Measurements from ENCODE around the gene MINK1.
"Not testable (repeated sequence)": the region's sequence is repeated elsewhere in the genome, so short reads cannot be mapped to it uniquely, and the experiment has no call there.

MINK1 gene

DNA sequence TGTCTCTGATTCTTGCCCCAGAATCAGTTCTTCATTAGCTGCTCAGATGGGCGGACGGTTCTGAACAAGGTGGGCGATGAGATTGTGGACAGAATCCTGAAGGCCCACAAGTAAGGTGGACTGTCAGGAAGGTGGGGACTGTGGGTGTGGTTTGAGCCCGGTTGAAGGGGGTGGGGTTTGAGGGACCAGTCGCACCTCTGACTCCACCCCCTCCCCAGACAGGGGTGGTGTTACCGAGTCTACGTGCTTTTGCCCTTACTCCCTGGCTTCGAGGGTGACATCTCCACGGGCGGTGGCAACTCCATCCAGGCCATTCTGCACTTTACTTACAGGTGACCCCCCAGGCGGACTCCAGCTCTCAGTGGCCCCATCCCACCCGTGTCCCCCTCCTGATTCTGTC is 14.9 kb upstream of the MINK1 start:
- TF ChIP-seq, protein P1, sequence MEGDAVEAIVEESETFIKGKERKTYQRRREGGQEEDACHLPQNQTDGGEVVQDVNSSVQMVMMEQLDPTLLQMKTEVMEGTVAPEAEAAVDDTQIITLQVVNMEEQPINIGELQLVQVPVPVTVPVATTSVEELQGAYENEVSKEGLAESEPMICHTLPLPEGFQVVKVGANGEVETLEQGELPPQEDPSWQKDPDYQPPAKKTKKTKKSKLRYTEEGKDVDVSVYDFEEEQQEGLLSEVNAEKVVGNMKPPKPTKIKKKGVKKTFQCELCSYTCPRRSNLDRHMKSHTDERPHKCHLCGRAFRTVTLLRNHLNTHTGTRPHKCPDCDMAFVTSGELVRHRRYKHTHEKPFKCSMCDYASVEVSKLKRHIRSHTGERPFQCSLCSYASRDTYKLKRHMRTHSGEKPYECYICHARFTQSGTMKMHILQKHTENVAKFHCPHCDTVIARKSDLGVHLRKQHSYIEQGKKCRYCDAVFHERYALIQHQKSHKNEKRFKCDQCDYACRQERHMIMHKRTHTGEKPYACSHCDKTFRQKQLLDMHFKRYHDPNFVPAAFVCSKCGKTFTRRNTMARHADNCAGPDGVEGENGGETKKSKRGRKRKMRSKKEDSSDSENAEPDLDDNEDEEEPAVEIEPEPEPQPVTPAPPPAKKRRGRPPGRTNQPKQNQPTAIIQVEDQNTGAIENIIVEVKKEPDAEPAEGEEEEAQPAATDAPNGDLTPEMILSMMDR (IDR thresholded peaks at IDR 0.05; ENCODE audit: low read depth, low read length), result no peak
- TF ChIP-seq MAX (IDR thresholded peaks at IDR 0.05; ENCODE audit: low read depth, low read length) (no peak), MYC (IDR thresholded peaks at IDR 0.05; ENCODE audit: low read depth, low read length) (no peak), POLR2A (IDR thresholded peaks at IDR 0.05; ENCODE audit: extremely low read depth, insufficient read length) (no peak)
- no peak for DNase-seq (ENCODE audit: low read depth)
- no peak overlapping the region for H3K4me3 ChIP-seq (ENCODE audit: low read depth, low read length)

- TF ChIP-seq POLR2A (IDR thresholded peaks at IDR 0.05; ENCODE audit: extremely low read depth, insufficient read length) (no peak), MAX (IDR thresholded peaks at IDR 0.05; ENCODE audit: low read depth, low read length) (no peak), MYC (IDR thresholded peaks at IDR 0.05; ENCODE audit: low read depth, low read length) (no peak)
- TF ChIP-seq, protein P1 (IDR thresholded peaks at IDR 0.05; ENCODE audit: low read depth, low read length), result no peak
- no peak for DNase-seq (ENCODE audit: low read depth)
- no peak overlapping the region for H3K4me3 ChIP-seq (ENCODE audit: low read depth, low read length)
These were observed 10.3 kb upstream of the MINK1 start for GRCh38 chr17:4822835-4823234.

GRCh38 chr17:4823373-4824089 is 9.6 kb upstream of the MINK1 start:
- no peak for DNase-seq (ENCODE audit: low read depth)
- no peak overlapping the region for H3K4me3 ChIP-seq (ENCODE audit: low read depth, low read length)
- TF ChIP-seq POLR2A (IDR thresholded peaks at IDR 0.05; ENCODE audit: extremely low read depth, insufficient read length) (no peak), MYC (IDR thresholded peaks at IDR 0.05; ENCODE audit: low read depth, low read length) (no peak), MAX (IDR thresholded peaks at IDR 0.05; ENCODE audit: low read depth, low read length) (no peak)
- TF ChIP-seq, protein P1 (IDR thresholded peaks at IDR 0.05; ENCODE audit: low read depth, low read length), result no peak

- DNase-seq (ENCODE audit: low read depth), result no peak
- TF ChIP-seq, protein P1 (IDR thresholded peaks at IDR 0.05; ENCODE audit: low read depth, low read length), result no peak
- TF ChIP-seq MAX (IDR thresholded peaks at IDR 0.05; ENCODE audit: low read depth, low read length) (no peak), POLR2A (IDR thresholded peaks at IDR 0.05; ENCODE audit: extremely low read depth, insufficient read length) (no peak), MYC (IDR thresholded peaks at IDR 0.05; ENCODE audit: low read depth, low read length) (no peak)
- no peak overlapping the region for H3K4me3 ChIP-seq (ENCODE audit: low read depth, low read length)
These were observed 5.7 kb upstream of the MINK1 start for GRCh38 chr17:4827399-4827798.

GRCh38 chr17:4832829-4833177 is 337 bp upstream of the MINK1 start:
- not testable (repeated sequence) for DNase-seq (ENCODE audit: low read depth)
- H3K4me3 ChIP-seq (ENCODE audit: low read depth, low read length), result peak overlapping the region; percentile 58

- peak overlapping the region; percentile 71 for H3K4me3 ChIP-seq (ENCODE audit: low read depth, low read length)
- TF ChIP-seq MAX (IDR thresholded peaks at IDR 0.05; ENCODE audit: low read depth, low read length), result peak; percentile 31; the same call in 1 of the 2 replicates
- TF ChIP-seq, protein P1 (IDR thresholded peaks at IDR 0.05; ENCODE audit: low read depth, low read length), result no peak
- TF ChIP-seq POLR2A (IDR thresholded peaks at IDR 0.05; ENCODE audit: extremely low read depth, insufficient read length), result no peak
- no peak for TF ChIP-seq MYC (IDR thresholded peaks at IDR 0.05; ENCODE audit: low read depth, low read length)
- DNase-seq (ENCODE audit: low read depth), result peak; percentile 29
These were observed 971 bp downstream of the MINK1 start for GRCh38 chr17:4833941-4834680.

All from NB4 (cell line).